Neutrophil (primary cell): ENCODE results near the gene LETM1.

Source experiments
- H3K27ac ChIP-seq: fragments of 200-600 bp; sonication (generic); 2 replicates; pipeline ENCODE4 v1.5.1; 2016; ENCODE audit warnings: mild to moderate bottlenecking, moderate library complexity
- H3K27me3 ChIP-seq: fragments of 200-600 bp; sonication (generic); 2 replicates; pipeline ENCODE4 v1.6.0; 2016; ENCODE audit warnings: mild to moderate bottlenecking
- H3K36me3 ChIP-seq: fragments of 200-600 bp; sonication (generic); 2 replicates; pipeline ENCODE4 v1.5.1; 2017
- H3K4me1 ChIP-seq, 2 experiments: fragments of 200-600 bp in 1 of 2; sonication (generic) in 1 of 2; 1 replicate in 1 of 2; 2 replicates in 1 of 2; pipeline versions ENCODE4 v1.5.1 to v1.6.1; 2013 to 2016; ENCODE audit warnings: low read depth in 1 of 2, low read length in 1 of 2, mild to moderate bottlenecking in 1 of 2, moderate library complexity in 1 of 2; ENCODE audit not compliant: control insufficient read depth in 1 of 2, insufficient read depth in 1 of 2
- H3K4me3 ChIP-seq, 2 experiments: fragments of 200-600 bp in 1 of 2; sonication (generic) in 1 of 2; 1 replicate in 1 of 2; 2 replicates in 1 of 2; pipeline ENCODE4 v1.5.1; 2013 to 2016; ENCODE audit warnings: low read depth in 1 of 2, low read length in 1 of 2, mild to moderate bottlenecking in 1 of 2, moderate library complexity in 1 of 2
- H3K9me3 ChIP-seq: fragments of 200-600 bp; sonication (generic); 2 replicates; pipeline ENCODE4 v1.5.1; 2016
- TF ChIP-seq, protein P1 (sequence below): fragments of 200-600 bp; sonication (generic); IDR thresholded peaks from 2 replicates; pipeline ENCODE4 v1.5.1; 2016; ENCODE audit warnings: antibody characterized with exemption

LETM1 gene

DNA sequence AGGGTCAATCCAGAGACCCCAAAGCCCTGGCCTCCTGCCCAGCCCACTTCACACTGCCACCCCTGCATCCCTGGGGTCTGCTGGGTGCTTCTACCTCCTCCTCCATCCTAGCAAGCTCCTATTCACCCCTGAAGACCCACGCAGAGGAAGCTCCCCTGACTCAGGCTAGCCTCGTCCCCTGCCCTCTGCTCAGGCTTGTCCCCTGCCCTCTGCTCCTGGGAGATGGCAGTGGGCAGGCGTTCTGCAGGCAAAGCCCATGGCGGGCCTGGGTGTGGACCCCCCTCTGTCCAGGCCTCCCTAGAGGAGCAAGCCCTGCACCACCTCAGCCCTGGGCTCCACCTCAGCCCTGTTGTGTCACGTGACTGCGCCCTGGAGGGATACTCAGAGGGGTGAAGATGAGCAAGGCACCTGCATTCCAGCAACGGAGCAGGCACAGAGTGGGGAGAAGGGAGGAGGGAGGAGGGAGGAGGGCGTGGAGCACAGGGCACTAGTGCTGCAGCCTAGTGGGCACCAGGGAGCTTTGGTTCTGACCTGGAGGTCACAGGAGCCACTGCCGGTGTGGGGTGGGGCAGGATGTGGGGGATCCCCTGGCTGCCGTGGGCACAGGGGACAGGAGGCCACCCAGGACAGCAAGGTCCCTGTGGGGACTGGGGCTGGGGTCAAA, 90.4 kb downstream of the LETM1 start:
- Histone ChIP-seq H3K4me3 (no peak overlapping the region), H3K4me1 (no peaks in the 10 kb centered on the region), H3K9me3 (no peaks in the 10 kb centered on the region), H3K36me3 (no peaks in the 10 kb centered on the region), H3K27ac (no peak overlapping the region), H3K27me3 (peaks cover 90% of the 10 kb centered on the region)
- TF ChIP-seq, protein P1, sequence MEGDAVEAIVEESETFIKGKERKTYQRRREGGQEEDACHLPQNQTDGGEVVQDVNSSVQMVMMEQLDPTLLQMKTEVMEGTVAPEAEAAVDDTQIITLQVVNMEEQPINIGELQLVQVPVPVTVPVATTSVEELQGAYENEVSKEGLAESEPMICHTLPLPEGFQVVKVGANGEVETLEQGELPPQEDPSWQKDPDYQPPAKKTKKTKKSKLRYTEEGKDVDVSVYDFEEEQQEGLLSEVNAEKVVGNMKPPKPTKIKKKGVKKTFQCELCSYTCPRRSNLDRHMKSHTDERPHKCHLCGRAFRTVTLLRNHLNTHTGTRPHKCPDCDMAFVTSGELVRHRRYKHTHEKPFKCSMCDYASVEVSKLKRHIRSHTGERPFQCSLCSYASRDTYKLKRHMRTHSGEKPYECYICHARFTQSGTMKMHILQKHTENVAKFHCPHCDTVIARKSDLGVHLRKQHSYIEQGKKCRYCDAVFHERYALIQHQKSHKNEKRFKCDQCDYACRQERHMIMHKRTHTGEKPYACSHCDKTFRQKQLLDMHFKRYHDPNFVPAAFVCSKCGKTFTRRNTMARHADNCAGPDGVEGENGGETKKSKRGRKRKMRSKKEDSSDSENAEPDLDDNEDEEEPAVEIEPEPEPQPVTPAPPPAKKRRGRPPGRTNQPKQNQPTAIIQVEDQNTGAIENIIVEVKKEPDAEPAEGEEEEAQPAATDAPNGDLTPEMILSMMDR, result no peak

DNA sequence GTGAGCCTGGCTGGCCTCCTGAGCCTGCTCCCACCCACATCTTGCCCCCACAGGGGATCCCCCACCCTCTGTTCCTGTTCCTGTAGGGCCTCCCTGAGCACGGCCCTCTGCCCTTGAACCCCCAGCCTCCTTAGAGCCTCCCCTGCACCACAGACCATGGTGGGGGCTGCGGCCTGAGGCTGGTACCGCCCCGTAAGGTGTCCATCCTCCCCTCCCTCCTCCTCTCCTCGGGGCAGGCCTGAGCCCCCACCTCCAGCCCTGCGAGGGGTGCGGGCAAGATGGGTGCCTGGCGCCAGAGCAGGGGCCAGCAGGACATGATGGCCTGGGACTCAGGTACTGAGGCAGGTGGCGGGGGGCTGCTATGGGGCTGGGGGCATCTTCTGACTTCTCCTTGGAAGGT, 91.3 kb downstream of the LETM1 start:
- Histone ChIP-seq H3K27ac (no peak overlapping the region), H3K4me3 (no peak overlapping the region), H3K9me3 (no peaks in the 10 kb centered on the region), H3K27me3 (peaks cover 81% of the 10 kb centered on the region), H3K36me3 (no peaks in the 10 kb centered on the region), H3K4me1 (no peaks in the 10 kb centered on the region)
- TF ChIP-seq, protein P1, result no peak

DNA sequence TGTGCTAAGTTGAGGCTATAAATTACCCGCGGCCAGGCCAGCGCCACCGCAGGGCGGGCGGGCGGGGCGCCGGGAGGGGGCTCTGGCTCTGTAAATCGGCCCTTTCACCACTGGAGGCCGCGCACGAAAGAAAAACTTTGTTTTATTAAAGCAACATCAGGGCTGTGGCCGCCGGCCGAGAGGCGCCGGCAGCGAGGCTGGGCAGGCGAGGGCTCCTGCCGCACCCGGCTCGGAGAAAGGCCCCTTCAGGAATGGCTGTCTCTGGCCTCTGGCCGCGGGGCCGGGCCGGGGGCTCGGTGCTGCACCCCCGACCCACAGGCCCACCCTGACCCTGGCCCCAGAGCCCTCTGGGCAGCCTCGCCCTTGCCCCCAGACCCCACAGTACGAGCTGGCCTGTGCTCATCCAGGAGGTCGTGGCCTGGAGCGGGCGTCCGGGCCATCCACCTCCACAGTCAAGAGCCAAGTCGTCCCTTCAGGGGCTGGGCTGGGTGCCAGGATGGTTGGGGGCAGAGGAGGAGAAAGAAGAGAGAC, 92.3 kb downstream of the LETM1 start:
- H3K9me3 ChIP-seq, result no peaks in the 10 kb centered on the region
- H3K27ac ChIP-seq, result no peak overlapping the region
- no peak overlapping the region for H3K4me3 ChIP-seq
- TF ChIP-seq, protein P1, result no peak
- H3K27me3 ChIP-seq, result peaks cover 70% of the 10 kb centered on the region
- no peaks in the 10 kb centered on the region for H3K36me3 ChIP-seq
- H3K4me1 ChIP-seq, result no peaks in the 10 kb centered on the region

DNA sequence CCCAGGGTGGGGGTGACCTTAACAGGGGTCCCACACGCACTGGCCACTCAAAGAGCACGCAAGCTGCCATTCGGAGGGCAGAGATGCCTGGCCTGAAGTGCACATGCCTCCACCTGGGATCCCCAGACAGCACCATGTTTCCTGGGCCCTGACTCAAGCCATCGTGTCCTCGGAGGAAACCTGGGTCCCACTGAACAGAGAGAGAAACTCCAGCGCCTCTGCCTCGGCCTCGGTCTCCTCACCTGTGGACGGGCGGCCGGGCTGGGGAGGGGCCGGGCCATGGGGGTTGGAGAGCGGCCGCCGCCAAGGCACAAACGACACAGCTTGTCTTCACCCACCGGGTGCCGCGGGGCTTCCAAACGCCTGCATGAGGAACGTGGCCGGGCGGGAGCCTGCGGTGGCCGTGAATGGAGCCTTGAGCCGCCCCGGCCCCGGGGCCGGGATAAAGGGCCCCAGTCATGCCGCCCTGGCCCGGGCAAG, 92.8 kb downstream of the LETM1 start:
- Histone ChIP-seq H3K27ac (no peak overlapping the region), H3K4me1 (no peaks in the 10 kb centered on the region), H3K9me3 (no peaks in the 10 kb centered on the region), H3K36me3 (no peaks in the 10 kb centered on the region), H3K4me3 (no peak overlapping the region), H3K27me3 (peaks cover 65% of the 10 kb centered on the region)
- TF ChIP-seq, protein P1, result no peak

DNA sequence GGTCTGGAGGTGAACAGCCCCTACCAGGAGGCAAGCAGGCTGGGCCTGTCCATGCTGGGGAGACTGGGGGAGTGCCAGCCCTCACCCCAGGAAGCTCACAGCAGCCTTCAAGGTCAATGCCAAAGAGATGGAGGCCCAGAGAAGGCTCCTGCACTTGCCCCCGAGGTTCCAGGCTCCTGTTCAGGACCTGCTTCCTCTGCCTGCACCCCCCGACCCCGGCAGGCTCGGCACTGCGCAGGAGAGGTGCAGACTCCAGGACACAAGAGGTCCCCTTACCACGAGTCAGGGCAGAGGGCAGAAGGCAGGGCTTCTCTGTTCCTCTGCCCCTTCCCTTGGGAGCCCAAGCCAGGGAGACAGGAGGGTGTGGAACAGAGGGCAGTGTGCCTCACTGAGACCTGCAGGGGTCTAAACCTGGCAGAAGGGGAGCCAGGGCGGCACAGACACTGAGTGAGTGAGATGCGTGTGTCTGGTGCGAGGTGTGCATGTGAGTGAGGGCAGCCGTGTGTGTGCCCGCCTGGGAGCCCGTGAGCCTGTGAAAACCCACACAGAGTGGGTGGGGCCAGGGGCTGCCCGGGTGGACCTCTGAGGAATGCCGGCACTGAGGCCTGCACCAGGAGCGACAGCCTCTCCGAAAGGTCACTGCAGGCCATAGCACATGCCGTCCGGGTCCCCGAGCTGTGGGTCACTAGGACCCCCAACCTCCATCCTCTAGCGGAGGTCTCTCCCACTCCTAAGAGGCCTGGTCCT, 93.5 kb downstream of the LETM1 start:
- H3K36me3 ChIP-seq, result no peaks in the 10 kb centered on the region

More for the DNA sequence above, 93.5 kb downstream of the LETM1 start:
- TF ChIP-seq, protein P1, result no peak
- H3K27me3 ChIP-seq, result peaks cover 59% of the 10 kb centered on the region
- H3K9me3 ChIP-seq, result no peaks in the 10 kb centered on the region
- no peak overlapping the region for H3K27ac ChIP-seq
- no peak overlapping the region for H3K4me3 ChIP-seq
- H3K4me1 ChIP-seq, result no peaks in the 10 kb centered on the region
